Activated CD4-positive, alpha-beta T cell treated with anti-CD3 and anti-CD28 coated beads for 36 hours (primary cell): ENCODE data around the gene GAA. TPM values are rescaled to one million over a fixed set of nuclear protein-coding genes. Genes with fewer than 3 reads are reported as not detected.

ENCODE experiments used
- ATAC-seq: fragments of 200-7000 bp; cut with Tn5 transposase; one replicate; pipeline ENCODE4 v1.10.0; 2021; ENCODE audit warnings: mild to moderate bottlenecking, moderate library complexity
- CTCF ChIA-PET: fragments of 350-600 bp; sonication (Branson Sonifier 250); formaldehyde crosslinking; loops from one replicate; lab custom pipeline; 2021; ENCODE audit warnings: antibody characterized with exemption; lab: Charles Lee
- POLR2A ChIA-PET: fragments of 350-600 bp; sonication (Branson Sonifier 250); formaldehyde crosslinking; loops from one replicate; lab custom pipeline; 2021; ENCODE audit warnings: antibody characterized with exemption, inconsistent platforms; lab: Charles Lee
- DNase-seq: peaks from one replicate; pipeline ENCODE4 v3.0.0-alpha.2; 2020
- H3K27ac Mint-ChIP-seq: one replicate; pipeline ENCODE4 v1.8.0; 2021; ENCODE audit warnings: mixed read lengths
- H3K27me3 Mint-ChIP-seq: one replicate; pipeline ENCODE4 v1.8.0; 2021; ENCODE audit warnings: mixed read lengths
- H3K36me3 Mint-ChIP-seq: one replicate; pipeline ENCODE4 v1.8.0; 2021; ENCODE audit warnings: low read depth, mixed read lengths
- H3K4me1 Mint-ChIP-seq: one replicate; pipeline ENCODE4 v1.8.0; 2021; ENCODE audit warnings: mixed read lengths
- H3K4me3 Mint-ChIP-seq: one replicate; pipeline ENCODE4 v1.8.0; 2021; ENCODE audit warnings: mild to moderate bottlenecking, moderate library complexity, mixed read lengths
- H3K9me3 Mint-ChIP-seq: one replicate; pipeline ENCODE4 v1.8.0; 2021; ENCODE audit warnings: low read depth, mixed read lengths
- intact Hi-C, 2 experiments: fragments of 100-400 bp; cut with DNase I in 1 of 2; cut with micrococcal nuclease in 1 of 2; formaldehyde crosslinking; loops; one replicate each; pipeline versions ENCODE4 v1.14.2 to v1.15.1; 2022 to 2024; cut with DNase I, micrococcal nuclease
- total RNA-seq, 2 experiments: library from RNA; stranded (reverse); gene quantifications; one replicate each; pipeline ENCODE4 v1.2.3, GENCODE V29; 2021

GAA gene
- total RNA-seq = 10 to 100 TPM; 28.4 to 32.8 TPM

DNA sequence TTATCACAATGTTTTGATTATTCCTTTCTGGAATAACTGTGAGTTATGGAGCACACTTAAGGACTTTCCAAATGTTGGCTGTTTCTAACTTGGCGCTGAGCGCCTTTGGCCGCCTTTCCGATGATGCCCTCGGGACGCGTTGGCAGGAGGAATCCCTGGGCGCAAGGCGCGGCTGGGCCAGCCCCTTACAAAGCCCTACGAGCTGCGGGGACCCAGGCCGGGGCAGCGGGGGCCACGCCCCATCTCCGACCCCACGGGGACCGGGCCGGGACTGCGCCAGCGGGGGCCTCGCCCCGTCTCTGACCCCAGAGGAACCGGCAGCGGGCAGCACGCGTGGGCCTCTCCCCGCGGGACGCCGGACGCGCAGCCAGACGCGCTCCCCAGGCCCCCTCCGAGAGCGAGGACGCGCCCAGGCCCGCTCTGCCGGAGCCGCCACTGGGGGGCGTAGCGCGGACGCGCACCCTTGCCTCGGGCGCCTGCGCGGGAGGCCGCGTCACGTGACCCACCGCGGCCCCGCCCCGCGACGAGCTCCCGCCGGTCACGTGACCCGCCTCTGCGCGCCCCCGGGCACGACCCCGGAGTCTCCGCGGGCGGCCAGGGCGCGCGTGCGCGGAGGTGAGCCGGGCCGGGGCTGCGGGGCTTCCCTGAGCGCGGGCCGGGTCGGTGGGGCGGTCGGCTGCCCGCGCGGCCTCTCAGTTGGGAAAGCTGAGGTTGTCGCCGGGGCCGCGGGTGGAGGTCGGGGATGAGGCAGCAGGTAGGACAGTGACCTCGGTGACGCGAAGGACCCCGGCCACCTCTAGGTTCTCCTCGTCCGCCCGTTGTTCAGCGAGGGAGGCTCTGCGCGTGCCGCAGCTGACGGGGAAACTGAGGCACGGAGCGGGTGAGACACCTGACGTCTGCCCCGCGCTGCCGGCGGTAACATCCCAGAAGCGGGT, at the start of gene GAA:
GAA (plus strand) TSS at position 571 of the 935 bp plus-strand sequence. CDS start 3,006 bp downstream, outside the sequence.
- ChIA-PET POLR2A (interaction anchor here (0.6 to 1.4 kb wide), 3 partner anchors 43 to 85 kb away, joined by 3 to 6 read pairs (median 4); no protein-coding TSS in a partner anchor), CTCF (interaction anchor here (0.6 to 2.2 kb wide), 30 partner anchors 8 to 837 kb away, joined by 3 to 7 read pairs (median 4); no protein-coding TSS in a partner anchor)
- peaks cover 26% of the 10 kb centered on the region for H3K4me1 Mint-ChIP-seq
- H3K36me3 Mint-ChIP-seq = no peaks in the 10 kb centered on the region
- intact Hi-C loops = loop anchor here (1.0 to 10.0 kb wide), 14 partner anchors 19 to 890 kb away; partner anchors contain the start of genes EIF4A3 (in 2 of the 2), TBC1D16 (in 2 of the 2), CBX8 (in 1 of the 2) and CCDC40 (in 1 of the 2)
- ATAC-seq (peak; percentile 89), DNase-seq (peak; percentile 93)
- H3K27ac Mint-ChIP-seq = peak within 1 kb of the TSS; percentile 68
- no peaks in the 10 kb centered on the region for H3K9me3 Mint-ChIP-seq
- H3K27me3 Mint-ChIP-seq = no peaks in the 10 kb centered on the region
- peak within 1 kb of the TSS; percentile 84 for H3K4me3 Mint-ChIP-seq

- ChIA-PET CTCF (no interaction called here), POLR2A (interaction anchor here (0.6 kb wide), 1 partner anchor 513 kb away, joined by 4 read pairs; no protein-coding TSS in a partner anchor)
- DNase-seq (no peak), ATAC-seq (no peak)
- Mint-ChIP-seq H3K4me3 (no peak overlapping the region), H3K27me3 (no peaks in the 10 kb centered on the region), H3K27ac (no peak overlapping the region), H3K4me1 (no peaks in the 10 kb centered on the region), H3K36me3 (no peaks in the 10 kb centered on the region), H3K9me3 (no peaks in the 10 kb centered on the region)
- intact Hi-C loops = no loop called here
These were observed 49.7 kb upstream of the GAA start for GRCh38 chr17:80051681-80052080.

GRCh38 chr17:80053102-80053501, 48.3 kb upstream of the GAA start:
- DNase-seq (no peak), ATAC-seq (no peak)
- no peaks in the 10 kb centered on the region for H3K27me3 Mint-ChIP-seq
- no peak overlapping the region for H3K27ac Mint-ChIP-seq
- H3K4me3 Mint-ChIP-seq = no peak overlapping the region
- no peaks in the 10 kb centered on the region for H3K9me3 Mint-ChIP-seq
- no peaks in the 10 kb centered on the region for H3K4me1 Mint-ChIP-seq
- CTCF ChIA-PET = interaction anchor here (1.2 kb wide), 1 partner anchor 49 kb away, joined by 3 read pairs; the partner anchor contains the start of gene GAA
- no peaks in the 10 kb centered on the region for H3K36me3 Mint-ChIP-seq
- intact Hi-C loops = no loop called here
- POLR2A ChIA-PET = no interaction called here

DNA sequence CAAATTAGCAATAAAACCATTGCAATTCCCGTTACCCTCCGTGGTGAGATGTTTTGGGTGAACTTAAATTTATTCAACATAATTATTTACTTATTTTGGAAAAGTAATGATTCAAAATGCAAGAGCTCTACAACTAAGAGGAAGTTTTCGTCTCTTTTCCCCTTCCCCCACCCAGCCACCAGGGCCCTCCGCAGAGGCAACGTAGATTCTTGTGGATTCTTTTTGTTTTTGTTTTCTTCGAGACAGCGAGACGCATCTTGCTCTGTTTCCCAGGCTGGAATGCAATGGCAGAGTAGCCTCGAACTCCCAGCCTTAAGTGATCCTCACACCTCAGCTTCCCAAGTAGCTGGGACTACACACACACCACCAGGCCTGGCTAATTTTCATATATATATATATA, 45.8 kb upstream of the GAA start:
- no peaks in the 10 kb centered on the region for H3K36me3 Mint-ChIP-seq
- ATAC-seq (no peak), DNase-seq (no peak)
- no peaks in the 10 kb centered on the region for H3K9me3 Mint-ChIP-seq
- no peak overlapping the region for H3K27ac Mint-ChIP-seq
- ChIA-PET CTCF (interaction anchor here (0.8 kb wide), 1 partner anchor 9 kb away, joined by 3 read pairs; no protein-coding TSS in a partner anchor), POLR2A (no interaction called here)
- H3K27me3 Mint-ChIP-seq = no peaks in the 10 kb centered on the region
- H3K4me3 Mint-ChIP-seq = no peak overlapping the region
- intact Hi-C loops = no loop called here
- H3K4me1 Mint-ChIP-seq = no peaks in the 10 kb centered on the region

DNA sequence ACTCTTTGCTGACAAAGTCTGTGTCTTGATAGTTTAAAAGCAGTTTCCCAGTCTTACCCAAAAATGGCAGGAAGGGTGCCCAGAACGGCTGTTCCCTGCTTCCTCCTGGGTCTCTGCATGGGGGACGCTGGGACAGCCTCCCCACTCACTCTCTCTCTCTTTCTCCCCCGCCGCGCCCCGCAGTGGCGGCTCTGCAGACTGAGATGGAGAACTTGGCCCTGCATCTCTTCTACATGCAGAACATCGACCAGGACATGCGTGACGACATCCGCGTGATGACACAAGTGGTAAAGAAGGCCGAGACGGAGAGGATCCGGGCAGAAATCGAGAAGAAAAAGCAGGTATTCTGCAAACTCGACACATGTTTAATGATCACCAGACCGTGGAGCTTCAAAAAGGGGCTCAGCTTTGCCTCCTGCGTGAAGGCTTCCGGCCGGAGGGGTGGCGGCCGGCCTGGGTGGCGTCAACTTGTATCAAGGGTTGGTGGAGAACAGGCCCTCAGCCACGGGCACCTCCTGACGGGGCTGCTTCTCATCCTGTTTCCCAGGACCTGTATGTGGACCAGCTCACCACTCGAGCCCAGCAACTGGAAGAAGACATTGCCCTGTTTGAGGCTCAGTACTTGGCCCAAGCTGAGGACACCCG, 42.9 kb upstream of the GAA start:
- Mint-ChIP-seq H3K4me1 (no peaks in the 10 kb centered on the region), H3K36me3 (no peaks in the 10 kb centered on the region), H3K27ac (no peak overlapping the region), H3K9me3 (no peaks in the 10 kb centered on the region), H3K4me3 (no peak overlapping the region), H3K27me3 (no peaks in the 10 kb centered on the region)
- CTCF ChIA-PET = interaction anchor here (1.3 kb wide), 1 partner anchor 51 kb away, joined by 5 read pairs; no protein-coding TSS in a partner anchor
- POLR2A ChIA-PET = no interaction called here
- intact Hi-C loops = no loop called here
- DNase-seq = no peak
- no peak for ATAC-seq

DNA sequence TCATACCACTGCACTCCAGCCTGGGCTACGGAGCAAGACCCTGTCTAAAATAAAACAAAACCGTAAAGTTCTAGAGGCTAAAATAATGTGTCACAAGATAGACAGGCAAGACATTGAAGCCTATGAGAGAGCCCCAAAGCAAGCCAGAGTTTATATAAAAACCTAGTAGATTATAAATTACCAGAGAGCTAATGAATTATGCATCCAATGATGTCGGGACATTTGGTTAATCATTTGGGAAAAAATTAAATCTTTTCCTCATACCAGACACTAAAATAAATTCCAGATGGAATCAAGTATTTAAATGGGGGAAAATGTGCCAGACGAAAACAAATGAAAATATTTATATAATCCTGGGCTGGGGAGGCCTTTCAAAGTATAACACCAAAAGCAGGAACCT, 40.7 kb upstream of the GAA start:
- no peaks in the 10 kb centered on the region for H3K27me3 Mint-ChIP-seq
- H3K27ac Mint-ChIP-seq = no peak overlapping the region
- intact Hi-C loops = no loop called here
- ChIA-PET POLR2A (no interaction called here), CTCF (no interaction called here)
- ATAC-seq = no peak
- DNase-seq = no peak
- no peaks in the 10 kb centered on the region for H3K9me3 Mint-ChIP-seq
- no peaks in the 10 kb centered on the region for H3K36me3 Mint-ChIP-seq
- H3K4me1 Mint-ChIP-seq = no peaks in the 10 kb centered on the region
- H3K4me3 Mint-ChIP-seq = no peak overlapping the region

GRCh38 chr17:80061421-80061820, 40.0 kb upstream of the GAA start:
- POLR2A ChIA-PET = no interaction called here
- Mint-ChIP-seq H3K4me3 (no peak overlapping the region), H3K27ac (no peak overlapping the region), H3K36me3 (no peaks in the 10 kb centered on the region), H3K9me3 (no peaks in the 10 kb centered on the region), H3K27me3 (no peaks in the 10 kb centered on the region), H3K4me1 (no peaks in the 10 kb centered on the region)
- ATAC-seq (no peak), DNase-seq (no peak)
- intact Hi-C loops = no loop called here
- CTCF ChIA-PET = no interaction called here

DNA sequence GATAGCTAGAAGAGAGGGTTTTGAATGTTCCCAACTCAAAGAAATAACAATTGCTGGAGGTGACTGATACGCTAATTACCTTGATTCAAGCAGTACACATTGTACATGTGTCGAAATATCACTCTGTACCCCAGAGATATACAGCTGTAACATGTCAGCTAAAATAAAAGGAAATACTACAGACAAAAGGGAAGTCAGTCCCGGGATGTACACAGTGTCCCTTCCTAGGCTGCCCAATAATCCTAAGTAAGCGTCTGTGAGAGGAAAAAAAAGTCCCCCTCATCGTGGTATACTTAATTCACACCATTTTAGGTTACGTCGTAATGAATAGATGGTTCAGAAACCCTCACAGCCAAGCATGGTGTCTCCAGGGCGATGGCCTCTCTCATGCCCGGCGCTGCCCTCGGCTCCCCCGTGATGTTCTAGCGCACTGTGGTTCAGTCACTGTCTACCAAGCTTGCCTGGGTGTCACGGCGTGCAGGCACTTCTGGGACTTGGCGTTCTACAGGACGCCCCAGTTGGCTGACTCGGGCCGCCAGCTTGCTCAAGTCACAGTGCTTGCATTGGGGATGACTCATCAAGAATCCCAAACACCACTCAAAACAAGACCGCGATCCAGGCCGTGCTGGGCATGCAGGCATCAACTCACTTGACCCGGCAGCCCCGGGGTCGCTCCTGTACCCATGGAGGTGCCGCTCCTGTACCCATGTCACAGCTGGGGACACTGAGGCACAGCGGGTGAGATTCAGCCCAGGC, 37.4 kb upstream of the GAA start:
- Mint-ChIP-seq H3K36me3 (no peaks in the 10 kb centered on the region), H3K4me3 (no peak overlapping the region), H3K4me1 (no peaks in the 10 kb centered on the region), H3K27me3 (no peaks in the 10 kb centered on the region), H3K9me3 (no peaks in the 10 kb centered on the region), H3K27ac (no peak overlapping the region)
- ATAC-seq (no peak), DNase-seq (no peak)
- intact Hi-C loops = no loop called here
- POLR2A ChIA-PET = no interaction called here
- CTCF ChIA-PET = interaction anchor here (1.1 kb wide), 1 partner anchor 9 kb away, joined by 3 read pairs; no protein-coding TSS in a partner anchor

DNA sequence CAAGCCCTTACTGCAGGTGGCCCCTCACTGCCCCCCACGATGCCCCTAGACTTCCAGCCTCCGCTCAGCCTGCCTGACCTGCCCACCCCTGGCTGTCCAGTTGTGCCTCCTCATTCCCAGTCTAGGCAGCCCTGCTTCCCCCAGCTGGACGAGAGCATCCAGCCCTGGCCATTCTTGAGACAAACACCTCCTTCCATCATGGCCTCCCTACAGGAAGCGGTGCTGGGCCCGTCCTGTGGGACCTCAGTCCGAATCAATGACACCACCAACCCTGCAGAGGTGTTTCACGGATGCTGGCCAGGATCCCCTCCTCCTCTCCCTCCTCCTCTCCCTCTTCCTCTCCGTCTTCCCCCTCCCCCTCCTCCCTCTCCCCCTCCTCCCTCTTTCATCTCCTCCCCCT, 36.7 kb upstream of the GAA start:
- H3K27me3 Mint-ChIP-seq = no peaks in the 10 kb centered on the region
- ChIA-PET CTCF (interaction anchor here (1.1 kb wide), 1 partner anchor 10 kb away, joined by 3 read pairs; no protein-coding TSS in a partner anchor), POLR2A (no interaction called here)
- H3K4me1 Mint-ChIP-seq = no peaks in the 10 kb centered on the region
- H3K27ac Mint-ChIP-seq = no peak overlapping the region
- ATAC-seq (no peak), DNase-seq (no peak)
- no peaks in the 10 kb centered on the region for H3K36me3 Mint-ChIP-seq
- intact Hi-C loops = no loop called here
- H3K4me3 Mint-ChIP-seq = no peak overlapping the region
- H3K9me3 Mint-ChIP-seq = no peaks in the 10 kb centered on the region

DNA sequence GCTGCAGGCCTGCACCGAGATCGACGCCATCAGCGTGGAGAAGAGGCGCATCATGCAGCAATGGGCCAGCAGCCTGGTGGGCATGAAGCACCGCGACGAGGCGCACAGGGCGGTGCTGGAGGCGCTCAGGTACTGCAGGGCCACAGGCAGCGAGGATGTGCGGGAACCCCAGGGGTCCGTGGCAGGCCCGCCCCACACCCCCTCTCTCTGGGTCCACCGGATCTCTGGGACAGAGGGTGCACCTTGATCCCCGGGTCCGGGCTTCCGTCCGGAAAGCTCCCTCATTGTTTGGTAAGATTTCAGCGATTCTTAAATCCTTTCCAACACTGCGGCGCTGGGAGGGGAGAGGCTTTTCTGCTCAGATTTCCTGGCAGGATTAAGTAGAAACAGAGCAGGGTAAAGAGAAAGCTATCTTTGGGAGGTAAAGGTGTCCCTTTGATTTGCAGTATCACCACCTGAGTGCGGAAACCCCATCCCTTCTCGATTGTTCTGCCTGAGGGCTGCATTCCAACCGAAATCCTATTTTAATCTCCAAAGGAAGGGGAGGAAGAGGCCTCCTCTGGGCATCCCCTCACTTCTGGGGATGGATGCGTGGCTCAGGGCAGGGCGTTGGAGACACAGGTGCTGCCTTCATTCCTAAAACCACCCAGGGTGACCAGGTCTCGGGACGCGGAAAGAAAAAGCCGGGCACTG, 35.8 kb upstream of the GAA start:
- Mint-ChIP-seq H3K36me3 (no peaks in the 10 kb centered on the region), H3K27ac (no peak overlapping the region), H3K4me1 (no peaks in the 10 kb centered on the region), H3K27me3 (no peaks in the 10 kb centered on the region), H3K4me3 (no peak overlapping the region), H3K9me3 (no peaks in the 10 kb centered on the region)
- ATAC-seq = no peak
- no peak for DNase-seq
- ChIA-PET POLR2A (no interaction called here), CTCF (interaction anchor here (0.6 kb wide), 1 partner anchor 163 kb away, joined by 3 read pairs; no protein-coding TSS in a partner anchor)
- intact Hi-C loops = no loop called here
